Activated effector memory CD4-positive, alpha-beta T cell treated with Interleukin-2 at 50 U/mL for 16 hours (primary cell): Measurements from ENCODE around the gene CDH1.
"Not testable (repeated sequence)": the region's sequence is repeated elsewhere in the genome, so short reads cannot be mapped to it uniquely, and the experiment has no call there.

Experiments
- DNase-seq: peaks from one replicate; pipeline ENCODE4 v3.0.0-alpha.2; 2020

The CDH1 gene

DNA sequence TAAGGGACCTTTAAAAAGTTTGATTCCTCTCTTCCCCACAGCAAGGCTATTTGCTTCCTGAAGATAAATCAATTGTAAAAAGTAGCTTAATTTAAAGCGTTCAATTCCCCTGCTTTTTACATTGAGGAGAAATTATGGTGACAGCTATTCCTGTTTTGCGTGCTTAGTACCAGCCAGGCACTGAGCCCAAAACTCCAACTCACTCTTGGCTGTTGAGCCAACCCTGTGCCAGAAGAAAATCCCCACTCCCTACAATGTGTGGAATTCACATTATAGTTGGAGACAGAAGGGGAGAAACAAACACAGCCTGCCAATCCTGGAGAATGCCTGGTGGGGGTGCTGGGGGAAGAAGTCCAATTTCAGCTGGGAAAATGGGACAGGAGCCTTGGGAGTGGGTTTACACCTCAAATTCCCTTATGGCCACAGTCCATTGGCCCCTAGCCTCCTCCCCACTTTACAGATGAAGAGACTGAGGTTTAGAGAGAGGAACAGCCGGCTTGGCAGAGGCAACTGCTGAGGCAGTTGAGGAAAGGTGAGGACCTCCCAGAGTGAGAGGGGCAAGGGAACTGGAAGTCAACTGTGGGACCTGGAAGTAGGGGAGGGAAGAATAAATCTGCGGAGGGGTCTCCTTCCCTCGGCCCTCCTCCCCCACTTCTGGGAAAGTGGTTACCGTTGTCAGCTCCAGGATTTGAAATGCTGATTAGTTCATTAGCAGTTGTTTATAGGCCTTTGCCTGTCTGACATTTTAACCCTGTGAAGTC, 26.1 kb downstream of the CDH1 start:
- DNase-seq: no peak

DNA sequence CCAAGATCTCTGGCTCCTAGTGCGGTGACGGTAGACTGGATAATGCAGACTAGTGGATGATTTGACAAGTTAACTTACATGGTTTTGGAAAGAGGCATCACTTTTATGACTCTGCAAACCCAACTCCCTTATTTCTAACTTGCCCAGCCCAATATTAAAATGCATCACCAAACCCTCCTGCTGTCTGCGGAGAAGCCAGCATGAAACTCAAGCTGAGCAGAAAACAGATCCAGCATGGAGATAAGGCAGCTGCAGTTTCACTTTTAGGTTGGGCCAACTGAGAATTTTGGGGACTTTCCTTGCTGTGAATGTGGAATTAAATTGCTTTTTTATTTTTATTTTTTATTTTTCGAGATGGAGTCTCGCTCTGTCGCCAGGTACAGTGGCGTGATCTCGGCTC, 27.8 kb downstream of the CDH1 start:
- no peak for DNase-seq

DNA sequence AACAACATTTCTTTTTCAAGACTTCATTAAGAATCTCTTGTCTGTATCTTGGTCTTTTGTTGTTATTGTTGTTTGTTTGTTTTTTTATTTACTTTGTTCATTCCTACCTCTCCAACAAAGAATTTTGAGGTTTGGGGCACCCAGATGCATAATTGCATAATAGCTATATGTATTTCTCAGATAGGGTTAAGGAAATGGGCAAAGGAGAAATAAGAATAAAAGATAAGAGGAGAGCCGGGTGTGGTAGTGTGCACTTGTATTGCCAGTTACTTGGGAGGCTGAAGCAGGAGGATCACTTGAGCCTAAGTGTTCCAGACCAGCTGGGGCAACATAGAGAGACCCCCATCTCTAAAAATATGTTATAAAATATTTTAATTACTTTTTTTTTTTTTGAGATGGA, 30.5 kb downstream of the CDH1 start:
- no peak for DNase-seq

DNA sequence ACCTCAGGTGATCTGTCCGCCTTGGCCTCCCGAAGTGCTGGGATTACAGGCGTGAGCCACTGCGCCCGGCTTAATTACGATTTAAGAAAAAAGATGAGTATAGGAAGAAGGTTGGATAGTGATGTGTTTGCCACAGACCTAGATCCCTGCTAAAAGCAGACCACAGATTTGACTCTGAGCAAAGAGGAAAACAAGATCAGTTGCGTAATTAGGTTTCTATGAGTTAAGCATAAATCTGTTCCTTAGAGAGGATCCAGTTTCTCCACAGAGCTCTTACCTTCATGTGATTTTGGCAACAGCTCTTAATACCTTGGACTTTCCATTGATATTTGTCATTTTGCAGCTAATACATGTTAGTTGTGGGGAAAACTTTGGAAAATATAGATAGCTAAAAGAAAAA, 31.1 kb downstream of the CDH1 start:
- no peak for DNase-seq

DNA sequence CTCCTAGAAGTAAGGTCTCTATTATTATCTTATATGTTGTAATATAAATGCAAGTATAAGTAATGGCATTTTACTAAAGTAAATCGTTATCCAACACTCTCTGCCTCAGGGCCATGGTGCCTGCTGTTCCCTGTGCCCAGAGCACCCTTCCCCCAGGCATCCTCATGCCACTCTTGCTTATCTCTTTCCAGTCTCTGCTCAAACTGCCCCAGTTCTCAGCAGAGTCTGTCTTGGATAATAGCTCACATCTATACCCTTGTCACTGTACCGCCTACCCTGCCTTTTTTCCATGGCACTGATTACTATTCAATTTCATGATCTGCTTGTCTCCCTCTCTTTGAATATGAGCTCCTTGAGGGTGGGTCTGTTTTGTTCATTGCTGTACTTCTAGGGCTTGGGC, 31.7 kb downstream of the CDH1 start:
- DNase-seq: no peak

DNA sequence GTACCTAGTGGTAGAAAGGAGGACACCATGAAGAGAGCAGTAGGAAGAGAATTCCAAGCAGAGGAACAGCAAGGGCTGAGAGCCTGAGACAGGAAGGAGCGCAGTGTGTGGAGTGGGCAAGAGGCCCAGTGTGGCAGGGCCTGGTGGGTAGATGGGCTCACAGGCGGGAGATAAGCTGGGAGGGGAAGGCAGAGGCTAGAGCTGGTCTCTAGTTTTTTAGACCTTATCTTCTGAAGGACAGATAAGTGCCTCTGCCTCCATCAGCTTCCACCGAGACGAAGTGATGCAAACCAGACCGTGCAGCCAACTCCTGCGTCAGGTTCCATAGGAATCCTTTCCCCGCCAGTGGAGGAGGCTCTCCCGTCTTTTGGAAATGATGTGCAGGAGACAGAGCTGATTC, 33.6 kb downstream of the CDH1 start:
- DNase-seq: no peak

DNA sequence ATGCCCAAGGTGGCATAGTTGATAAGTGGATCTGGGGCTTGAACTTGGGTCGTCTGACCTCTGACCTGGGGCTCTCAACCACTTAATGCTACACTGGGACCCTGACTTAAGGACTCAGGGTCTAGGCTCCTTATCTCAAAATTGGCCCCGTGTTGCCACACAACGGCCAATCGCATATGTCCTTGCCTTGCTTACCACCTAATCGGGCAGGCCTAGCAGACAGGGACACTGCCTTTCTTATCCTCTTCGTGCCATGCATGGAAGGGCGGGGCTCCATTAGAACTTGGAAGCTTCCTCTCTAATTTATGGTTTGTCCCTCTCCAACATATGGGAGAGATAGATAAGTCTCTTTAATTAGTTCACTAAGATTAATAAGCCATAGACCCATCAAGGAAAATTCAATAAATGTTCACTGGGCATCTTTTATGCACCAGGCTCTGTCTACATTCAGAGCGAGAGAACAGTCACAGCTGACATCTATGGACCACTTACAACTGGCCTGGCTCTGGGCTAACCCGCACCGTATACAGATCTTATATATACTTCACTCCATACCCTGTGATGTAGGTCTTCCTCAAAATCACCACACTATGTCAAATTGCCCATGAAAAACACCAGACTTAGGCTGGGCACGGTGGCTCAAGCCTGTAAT, 35.1 kb downstream of the CDH1 start:
- no peak for DNase-seq

DNA sequence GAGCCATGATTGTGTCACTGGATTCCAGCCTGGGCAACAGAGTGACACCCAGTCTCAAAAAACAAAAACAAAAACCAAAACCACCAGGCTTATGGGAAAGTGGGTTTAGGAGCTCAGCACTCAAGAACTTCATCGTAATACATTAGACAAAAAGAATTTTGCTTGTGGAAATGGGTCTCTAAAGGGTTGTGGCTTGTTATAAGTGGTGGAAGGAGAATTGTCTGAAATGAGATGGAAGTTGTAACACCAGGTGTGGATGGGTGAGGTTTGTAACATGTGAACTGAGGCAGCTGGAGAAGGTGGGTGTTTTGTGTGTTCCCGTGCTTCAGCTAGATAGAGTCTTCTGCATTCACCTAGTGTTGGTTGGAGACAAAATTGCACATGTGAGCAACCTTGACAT, 35.8 kb downstream of the CDH1 start:
- DNase-seq: no peak

DNA sequence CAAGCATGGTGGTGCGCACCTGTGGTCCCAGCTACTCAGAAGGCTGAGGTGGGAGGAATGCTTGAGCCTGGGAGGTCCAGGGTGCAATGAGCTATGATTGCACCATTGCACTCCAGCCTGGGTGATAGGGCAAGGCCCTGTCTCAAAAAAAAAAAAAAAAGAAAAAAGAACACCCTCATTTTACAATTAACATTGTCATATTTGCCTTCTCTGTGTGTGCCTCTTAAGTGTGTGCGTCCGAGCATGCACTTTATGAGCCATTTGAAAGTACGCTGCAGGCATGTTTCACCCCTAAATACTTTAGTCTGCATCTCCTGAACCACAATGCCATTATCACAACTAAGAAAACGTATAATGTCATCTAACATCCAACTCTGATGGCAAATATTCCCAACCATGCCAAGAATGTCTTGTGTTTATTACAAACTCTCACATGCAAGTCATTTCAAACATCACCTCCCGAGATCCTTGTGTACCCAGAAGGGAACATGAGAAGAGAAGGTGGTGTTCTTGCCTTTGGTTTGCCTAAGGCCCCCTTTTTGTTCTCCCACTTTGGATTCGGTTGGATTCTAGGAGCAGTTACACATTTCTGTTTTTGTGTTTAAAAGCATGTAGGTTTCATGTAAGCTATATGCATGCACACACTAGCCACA, 38.0 kb downstream of the CDH1 start:
- DNase-seq: no peak

DNA sequence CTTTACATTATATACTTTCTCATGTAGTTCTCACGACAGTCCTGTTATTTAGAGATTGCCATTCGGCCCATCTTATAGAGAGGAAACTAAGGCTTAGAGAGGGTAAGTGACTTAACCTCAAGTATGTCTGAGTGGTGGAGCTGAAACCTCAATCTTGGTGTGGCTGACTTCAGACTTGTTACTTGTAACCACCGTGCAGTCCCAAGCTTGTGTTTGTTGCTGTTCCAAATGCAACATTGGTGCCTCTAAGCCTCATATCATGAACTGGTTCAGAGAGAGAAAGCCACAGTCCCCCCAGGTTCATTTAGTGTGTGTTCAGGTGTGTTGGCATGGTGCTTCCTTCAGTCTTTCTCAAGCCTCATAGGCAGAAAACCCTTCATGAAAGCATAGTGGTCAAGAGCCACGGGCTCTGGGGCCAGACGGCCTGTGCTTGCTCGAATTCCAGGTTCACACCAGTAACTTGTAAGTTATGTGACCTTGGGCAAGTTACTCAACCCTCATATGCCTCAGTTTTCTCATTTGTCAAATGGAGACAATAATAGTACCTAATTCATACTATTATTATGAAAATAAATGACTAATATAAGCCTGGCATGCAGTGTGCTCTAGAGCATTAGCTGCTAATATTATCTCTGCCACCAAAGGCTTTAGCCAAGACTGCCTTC, 39.9 kb downstream of the CDH1 start:
- no peak for DNase-seq

DNA sequence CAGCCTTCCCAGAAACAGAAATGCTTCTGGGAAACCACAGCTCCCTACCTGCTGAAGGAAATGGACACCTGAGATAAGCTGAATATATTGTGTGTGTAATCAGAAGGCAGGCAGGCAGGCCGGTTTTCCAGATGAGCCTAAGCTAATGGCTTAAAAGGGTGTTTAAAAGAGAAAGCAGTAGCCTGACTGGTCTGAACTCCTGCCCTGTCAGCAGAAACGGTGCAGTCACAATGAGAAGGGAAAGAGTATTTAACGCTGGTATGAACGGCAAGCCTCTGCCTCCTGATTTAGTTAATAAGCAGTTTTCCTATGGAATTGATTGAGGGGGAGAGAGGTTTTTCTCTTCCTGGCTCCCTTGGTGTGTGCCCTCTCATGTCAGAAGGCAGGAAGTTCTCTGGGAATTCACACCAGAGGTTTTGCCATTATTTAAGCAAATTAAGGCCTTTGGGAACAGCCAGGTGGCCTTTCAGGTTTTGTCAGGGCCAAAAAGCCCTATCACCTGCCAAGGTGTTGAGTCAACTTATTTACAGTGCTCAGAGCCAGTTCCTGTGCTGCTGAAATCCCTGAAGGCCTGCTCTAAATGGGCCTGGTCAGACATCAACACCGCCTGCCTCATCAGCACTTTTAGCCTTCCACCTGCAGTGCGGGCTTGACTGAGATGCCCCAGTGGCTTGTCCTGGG, 41.6 kb downstream of the CDH1 start:
- DNase-seq: no peak

DNA sequence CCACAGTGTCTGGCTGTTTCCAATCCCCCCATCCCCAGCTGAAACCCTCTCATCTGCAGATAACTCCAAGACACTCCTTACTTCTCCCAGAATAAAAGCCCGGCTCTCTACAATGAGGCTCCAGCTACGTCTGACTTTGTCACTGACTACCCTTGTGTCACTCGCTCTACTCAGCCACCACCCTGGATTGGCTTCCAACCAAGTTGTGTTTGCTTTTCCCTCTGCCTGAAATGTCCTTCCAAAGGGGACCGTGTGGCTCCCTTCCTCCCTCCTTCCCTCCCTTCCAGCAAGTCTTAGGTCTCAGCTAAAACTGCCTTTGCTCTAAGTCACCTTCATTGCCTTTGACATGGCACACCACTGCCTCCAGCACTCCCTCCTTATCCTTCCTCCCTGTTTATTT, 42.8 kb downstream of the CDH1 start:
- no peak for DNase-seq

DNA sequence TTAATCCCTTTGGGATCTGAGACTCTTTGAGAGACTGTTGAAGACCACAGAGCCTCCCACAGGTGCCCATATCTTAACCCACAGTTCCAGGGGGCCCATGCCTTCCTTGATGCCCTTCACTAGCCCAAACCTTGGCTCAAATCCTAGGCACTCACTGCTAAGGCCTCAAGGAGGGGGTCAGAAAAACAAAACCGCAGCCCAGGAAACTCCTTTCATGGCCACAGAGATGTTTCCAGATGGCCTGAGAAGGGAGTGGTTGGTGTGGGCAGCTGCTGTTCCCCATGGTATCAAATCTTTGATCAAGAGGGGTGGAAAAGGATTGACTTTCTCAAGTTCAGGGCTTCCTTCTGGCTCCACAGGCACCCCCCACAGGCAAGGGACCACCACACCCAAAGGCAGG, 44.7 kb downstream of the CDH1 start:
- no peak for DNase-seq

DNA sequence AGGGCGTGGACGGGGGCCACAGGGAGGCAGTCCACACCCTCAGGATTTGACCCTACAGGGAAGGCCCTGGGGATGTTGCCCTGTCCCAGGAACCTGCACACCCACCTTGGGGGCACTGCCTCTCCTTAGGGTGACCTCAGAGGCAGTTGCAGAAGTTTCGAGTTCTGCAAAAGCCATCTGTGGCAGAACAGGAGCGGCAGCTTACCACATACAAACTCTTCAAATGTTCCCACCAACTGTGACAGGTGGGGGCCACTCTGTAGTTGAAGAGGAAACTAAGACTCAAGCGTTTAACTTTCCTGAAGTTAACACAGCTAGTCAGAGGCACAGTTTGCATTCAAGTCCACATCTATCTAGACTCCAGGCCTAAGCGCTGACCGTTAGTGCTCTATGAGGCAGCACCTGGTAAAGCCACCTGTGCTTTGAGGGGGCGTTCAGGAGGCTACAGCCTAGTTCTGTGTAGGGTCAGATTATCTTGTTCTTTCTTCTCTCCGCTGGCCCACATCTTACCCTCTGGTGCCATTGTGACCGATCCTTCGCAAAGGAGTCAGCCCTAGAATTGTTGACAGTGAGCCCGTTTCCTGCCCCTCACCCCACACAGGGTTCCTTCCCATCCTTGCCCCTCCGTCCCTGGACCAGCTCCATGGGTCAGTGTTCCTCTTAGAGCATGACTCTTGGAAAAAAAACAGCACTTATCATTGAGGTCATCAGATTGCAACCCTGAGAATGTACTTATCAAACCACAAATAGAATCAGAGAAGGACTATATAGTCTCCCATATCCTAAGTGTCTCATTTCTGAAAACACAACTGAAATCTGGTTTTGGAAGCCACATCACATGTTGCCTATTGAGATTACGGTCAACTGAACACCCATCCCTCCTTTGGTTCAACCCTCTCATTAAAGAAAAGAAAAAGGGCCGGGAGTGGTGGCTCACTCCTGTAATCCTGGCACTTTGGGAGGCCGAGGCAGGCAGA, 45.4 kb downstream of the CDH1 start:
- DNase-seq: no peak

DNA sequence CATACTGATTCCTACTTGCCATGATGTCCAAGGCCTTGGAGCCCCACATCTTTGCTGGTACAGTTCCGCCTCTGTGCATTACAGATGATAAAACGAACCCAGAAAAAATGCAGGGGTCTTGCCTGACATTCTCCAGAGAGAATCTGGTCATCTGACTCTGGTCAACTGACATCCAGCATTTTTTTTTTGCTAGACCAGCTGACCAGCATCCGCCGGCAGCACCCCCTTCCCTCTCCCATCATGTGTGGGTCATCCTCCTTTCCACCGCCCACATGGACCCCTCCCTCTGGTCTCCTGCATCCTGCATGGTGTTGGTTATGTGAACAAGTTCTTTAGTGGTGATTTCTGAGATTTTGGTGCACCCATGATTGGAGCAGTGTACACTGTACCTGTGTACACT, 47.1 kb downstream of the CDH1 start:
- DNase-seq: no peak

DNA sequence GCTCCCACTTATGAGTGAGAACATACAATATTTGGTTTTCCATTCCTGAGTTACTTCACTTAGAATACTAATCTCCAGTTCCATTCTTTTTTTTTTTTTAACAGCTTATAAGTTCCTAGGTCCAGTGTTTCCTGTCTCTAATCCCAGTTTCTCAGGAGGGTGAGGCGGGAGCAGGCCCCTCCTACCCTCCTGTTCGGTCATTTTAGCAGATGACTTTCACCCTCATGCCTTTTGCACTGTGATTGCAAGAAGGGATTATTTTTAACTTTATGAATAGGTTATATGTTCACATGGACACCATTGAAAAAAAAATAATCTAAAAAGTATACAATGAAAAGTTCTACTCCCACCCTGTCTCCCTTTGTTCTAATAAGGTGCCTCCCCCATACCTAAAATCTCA, 47.6 kb downstream of the CDH1 start:
- DNase-seq: no peak

DNA sequence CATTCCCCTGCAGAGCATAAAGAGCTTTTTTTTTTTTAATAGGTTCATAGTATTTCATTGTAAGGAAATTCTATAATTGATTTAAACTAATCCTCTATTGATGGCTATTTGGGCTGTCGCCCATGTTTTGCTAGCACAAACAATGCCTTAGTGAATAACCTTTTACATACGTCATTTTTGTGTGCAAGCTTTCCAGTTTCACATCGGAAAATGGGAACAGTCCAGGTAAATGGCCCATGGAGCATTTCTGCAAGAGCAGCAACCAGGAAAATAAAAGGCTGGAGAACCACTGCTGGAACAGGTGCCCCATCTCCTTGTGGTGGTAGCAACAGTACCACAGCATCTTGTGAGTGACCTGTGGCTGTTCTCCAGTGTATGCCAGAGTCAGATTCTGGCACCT, 48.6 kb downstream of the CDH1 start:
- DNase-seq: no peak

DNA sequence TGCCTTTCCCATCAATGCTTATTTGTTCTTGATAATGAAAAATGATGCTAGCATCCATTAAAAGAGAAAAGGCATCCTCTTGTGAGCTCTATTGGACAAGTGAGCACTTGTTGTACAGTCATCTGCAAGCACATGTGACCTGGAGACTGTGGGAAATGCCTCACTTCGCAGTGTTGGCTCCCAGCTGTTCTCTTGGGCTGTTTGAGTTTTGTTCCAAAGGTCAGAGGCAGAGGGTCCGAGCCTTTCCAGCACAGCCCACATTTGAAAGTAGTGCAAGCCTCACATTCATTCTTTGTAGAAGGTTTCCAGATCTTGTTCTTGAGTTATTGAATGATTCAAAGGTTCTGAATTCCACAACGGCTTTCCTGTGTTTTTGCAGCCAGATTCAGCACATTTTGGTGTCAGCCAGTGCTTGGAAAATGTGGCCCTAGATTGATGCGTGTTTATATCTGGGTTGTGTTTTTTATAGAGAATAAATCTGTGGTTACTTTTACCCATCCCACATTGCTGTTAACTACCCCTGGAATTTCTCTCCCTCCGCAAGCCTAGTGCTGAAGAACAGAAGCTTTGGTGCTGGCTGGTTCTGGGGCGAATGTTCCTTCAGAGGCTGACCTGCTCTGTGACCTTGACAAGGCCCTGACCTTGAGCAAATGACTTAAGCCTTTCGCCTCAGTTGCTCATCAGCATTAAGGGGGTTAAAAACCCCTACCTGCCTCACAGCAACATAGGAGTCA, 49.8 kb downstream of the CDH1 start:
- no peak for DNase-seq

DNA sequence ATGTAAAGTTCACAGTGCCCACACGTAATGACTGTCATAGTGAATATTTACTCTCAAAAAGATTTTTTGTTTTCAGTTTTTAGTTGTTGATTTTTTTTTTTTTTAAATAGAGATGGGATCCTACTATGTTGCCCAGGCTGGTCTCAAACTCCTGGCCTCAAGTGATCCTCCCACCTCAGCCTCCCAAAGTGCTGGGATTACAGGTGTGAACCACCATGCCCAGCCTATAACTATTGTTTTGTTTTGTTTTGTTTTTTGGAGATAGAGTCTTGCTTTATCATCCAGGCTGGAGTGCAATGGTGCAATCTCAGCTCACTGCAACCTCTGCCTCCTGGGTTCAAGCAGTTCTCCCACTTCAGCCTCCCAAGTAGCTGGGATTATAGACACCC, 50.3 kb downstream of the CDH1 start:
- not testable (repeated sequence) for DNase-seq

DNA sequence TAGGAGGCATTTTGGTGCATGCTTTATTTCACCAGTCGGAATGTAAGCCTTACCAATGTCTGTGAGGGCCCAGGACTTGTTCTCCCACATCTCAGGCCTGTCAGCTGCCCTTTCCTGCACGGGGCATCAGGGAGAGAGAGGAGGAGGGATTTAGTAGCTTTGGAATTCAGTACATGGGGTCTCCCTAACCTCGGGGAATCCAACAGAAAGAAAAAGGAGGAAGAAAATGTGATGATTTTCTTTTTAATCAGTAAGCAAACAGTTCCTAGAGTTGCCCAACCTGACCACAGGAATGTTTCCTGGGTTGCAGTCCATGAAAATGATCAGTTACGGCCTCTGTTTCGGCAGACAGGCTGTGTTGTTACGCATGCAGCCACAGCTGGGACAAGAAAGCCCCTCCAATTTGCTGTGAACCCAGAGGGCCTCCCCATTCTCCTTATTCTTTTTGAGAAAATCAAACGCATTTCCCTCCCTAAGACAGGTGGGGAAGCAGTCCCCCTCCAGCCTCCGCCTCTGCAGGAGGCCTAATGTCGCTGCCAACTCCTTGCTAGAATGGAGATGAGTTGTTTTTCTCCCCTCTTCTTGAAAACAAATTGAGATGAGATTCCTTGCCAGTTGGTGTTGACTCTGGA, 53.2 kb downstream of the CDH1 start:
- DNase-seq: no peak

DNA sequence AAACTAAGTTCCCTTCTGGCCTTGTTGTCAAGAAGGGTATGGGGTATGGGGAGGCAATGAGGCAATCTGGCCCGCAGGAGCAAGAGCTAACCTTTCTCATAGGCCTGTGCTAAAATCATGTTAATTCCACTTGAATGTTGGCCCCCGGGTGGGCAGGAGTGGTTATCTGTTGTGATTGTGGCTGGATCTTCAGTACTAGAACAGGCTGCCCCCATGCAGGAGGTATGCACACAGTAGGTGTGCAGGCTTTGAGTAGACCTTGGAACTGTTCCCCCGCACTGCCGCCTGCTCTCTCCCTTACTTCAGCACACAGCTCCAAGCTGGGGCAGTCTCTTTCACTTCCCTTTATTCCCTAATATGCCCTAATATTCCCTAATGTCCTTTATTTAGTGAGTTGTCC, 53.9 kb downstream of the CDH1 start:
- no peak for DNase-seq
